ENCODE measurements around the gene RC3H1.
"Not testable (repeated sequence)": the region's sequence is repeated elsewhere in the genome, so short reads cannot be mapped to it uniquely, and the experiment has no call there.

RC3H1 gene

GRCh38 chr1:174018565-174018964 is 3.6 kb downstream of the RC3H1 start:
- DNase-seq = no peak

GRCh38 chr1:174017231-174017970 is 4.8 kb downstream of the RC3H1 start:
- no peak for DNase-seq

GRCh38 chr1:174013864-174014418 is 8.2 kb downstream of the RC3H1 start:
- no peak for DNase-seq

- no peak for DNase-seq
Measured at GRCh38 chr1:174008979-174009378, 13.2 kb downstream of the RC3H1 start.

- no peak for DNase-seq
Measured at GRCh38 chr1:174008269-174008668, 13.9 kb downstream of the RC3H1 start.

GRCh38 chr1:174007851-174008250 is 14.3 kb downstream of the RC3H1 start:
- DNase-seq = no peak

GRCh38 chr1:174005032-174005431 is 17.1 kb downstream of the RC3H1 start:
- DNase-seq = no peak

GRCh38 chr1:174003867-174004266 is 18.3 kb downstream of the RC3H1 start:
- no peak for DNase-seq

- DNase-seq = no peak
Measured at GRCh38 chr1:174001573-174001972, 20.6 kb downstream of the RC3H1 start.

GRCh38 chr1:174000371-174000770 is 21.8 kb downstream of the RC3H1 start:
- DNase-seq = no peak

- DNase-seq = no peak
Measured at GRCh38 chr1:173997791-173998190, 24.4 kb downstream of the RC3H1 start.

- no peak for DNase-seq
Measured at GRCh38 chr1:173996995-173997394, 25.2 kb downstream of the RC3H1 start.

- no peak for DNase-seq
Measured at GRCh38 chr1:173995475-173995874, 26.7 kb downstream of the RC3H1 start.

- not testable (repeated sequence) for DNase-seq
Measured at GRCh38 chr1:173993948-173994347, 28.2 kb downstream of the RC3H1 start.

- no peak for DNase-seq
Measured at GRCh38 chr1:173988068-173988467, 34.1 kb downstream of the RC3H1 start.

- DNase-seq = no peak
Measured at GRCh38 chr1:173986951-173987350, 35.2 kb downstream of the RC3H1 start.

- no peak for DNase-seq
Measured at GRCh38 chr1:173970252-173970651, 51.9 kb downstream of the RC3H1 start.

- not testable (repeated sequence) for DNase-seq
Measured at GRCh38 chr1:173965896-173966295, 56.3 kb downstream of the RC3H1 start.

GRCh38 chr1:173963477-173963876 is 58.7 kb downstream of the RC3H1 start:
- no peak for DNase-seq

- no peak for DNase-seq
Measured at GRCh38 chr1:173960625-173961024, 61.5 kb downstream of the RC3H1 start.

GRCh38 chr1:173954179-173954578 is 68.0 kb downstream of the RC3H1 start:
- DNase-seq = no peak

GRCh38 chr1:173948594-173948993 is 73.6 kb downstream of the RC3H1 start:
- no peak for DNase-seq

GRCh38 chr1:173946380-173946921 is 75.7 kb downstream of the RC3H1 start:
- no peak for DNase-seq

- DNase-seq = no peak
Measured at GRCh38 chr1:173937062-173937461, 85.1 kb downstream of the RC3H1 start.

GRCh38 chr1:173934440-173934839 is 87.7 kb downstream of the RC3H1 start:
- DNase-seq = no peak
